BLaER1 (cell line): Measurements from ENCODE around the gene SH3D21.

Experiments
- H3K27ac ChIP-seq: shearing (Covaris generic); formaldehyde crosslinking; 2 replicates; pipeline ENCODE4 v1.8.1; 2022
- H3K27me3 ChIP-seq: shearing (Covaris generic); formaldehyde crosslinking; 2 replicates; pipeline ENCODE4 v1.8.1; 2022
- H3K36me3 ChIP-seq: shearing (Covaris generic); formaldehyde crosslinking; 2 replicates; pipeline ENCODE4 v1.8.1; 2022
- H3K4me1 ChIP-seq: shearing (Covaris generic); formaldehyde crosslinking; 2 replicates; pipeline ENCODE4 v1.8.1; 2022
- H3K4me2 ChIP-seq: shearing (Covaris generic); formaldehyde crosslinking; 2 replicates; pipeline ENCODE4 v1.8.1; 2022
- H3K4me3 ChIP-seq: shearing (Covaris generic); formaldehyde crosslinking; 2 replicates; pipeline ENCODE4 v1.8.1; 2022
- H3K9ac ChIP-seq: shearing (Covaris generic); formaldehyde crosslinking; 2 replicates; pipeline ENCODE4 v1.8.1; 2022
- H3K9me3 ChIP-seq: shearing (Covaris generic); formaldehyde crosslinking; 2 replicates; pipeline ENCODE4 v1.8.1; 2022
- H4K20me1 ChIP-seq: shearing (Covaris generic); formaldehyde crosslinking; 2 replicates; pipeline ENCODE4 v1.8.1; 2022
- Cebpa-rat ChIP-seq: shearing (Covaris generic); IDR thresholded peaks from 2 replicates; pipeline ENCODE4 v1.8.1; 2022

SH3D21 gene

DNA sequence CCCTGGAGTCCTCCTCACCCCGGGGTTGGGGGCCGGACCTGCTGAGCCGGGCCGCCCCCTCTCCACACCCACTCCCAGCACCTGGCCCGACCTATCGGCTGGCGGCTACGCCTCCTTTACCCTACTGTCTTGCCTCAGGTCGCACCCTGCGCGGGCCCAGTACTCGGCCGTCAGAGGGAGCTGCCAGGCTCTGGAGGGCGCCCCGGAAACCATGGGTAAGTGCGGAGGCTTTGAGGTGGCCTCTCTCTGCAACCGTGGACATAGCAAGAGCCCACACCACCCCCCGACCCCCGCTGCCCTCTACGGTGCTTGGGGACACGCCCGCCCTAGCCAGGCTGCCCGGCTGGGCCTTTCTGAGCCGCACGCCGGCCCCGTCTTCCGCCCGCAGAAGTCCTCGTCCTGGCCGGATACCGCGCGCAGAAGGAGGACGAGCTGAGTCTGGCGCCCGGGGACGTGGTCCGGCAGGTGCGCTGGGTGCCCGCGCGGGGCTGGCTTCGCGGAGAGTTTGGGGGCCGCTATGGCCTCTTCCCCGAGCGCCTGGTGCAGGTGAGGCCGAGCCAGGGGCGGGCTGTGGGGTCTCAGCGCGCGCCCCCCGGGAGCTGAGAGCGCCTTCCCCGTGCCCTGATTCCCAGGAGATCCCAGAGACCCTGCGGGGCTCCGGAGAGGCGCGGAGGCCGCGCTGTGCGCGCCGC, at the start of gene SH3D21:
SH3D21 (plus strand) TSS at position 159 of the 692 bp plus-strand sequence; CDS start at position 212, 53 bp downstream.
- no peak for TF ChIP-seq Cebpa-rat
- H3K27me3 ChIP-seq, result no peaks in the 10 kb centered on the region
- H3K4me2 ChIP-seq, result peak within 1 kb of the TSS; percentile 96
- peaks cover 31% of the 10 kb centered on the region for H3K4me1 ChIP-seq
- no peaks in the 10 kb centered on the region for H3K9me3 ChIP-seq
- H3K27ac ChIP-seq, result peak within 1 kb of the TSS; percentile 59; the same call in 1 of the 2 replicates
- H3K4me3 ChIP-seq, result peak within 1 kb of the TSS; percentile 79
- H3K9ac ChIP-seq, result peak within 1 kb of the TSS; percentile 76
- peaks cover 36% of the 10 kb centered on the region for H3K36me3 ChIP-seq
- H4K20me1 ChIP-seq, result peaks cover 42% of the 10 kb centered on the region

DNA sequence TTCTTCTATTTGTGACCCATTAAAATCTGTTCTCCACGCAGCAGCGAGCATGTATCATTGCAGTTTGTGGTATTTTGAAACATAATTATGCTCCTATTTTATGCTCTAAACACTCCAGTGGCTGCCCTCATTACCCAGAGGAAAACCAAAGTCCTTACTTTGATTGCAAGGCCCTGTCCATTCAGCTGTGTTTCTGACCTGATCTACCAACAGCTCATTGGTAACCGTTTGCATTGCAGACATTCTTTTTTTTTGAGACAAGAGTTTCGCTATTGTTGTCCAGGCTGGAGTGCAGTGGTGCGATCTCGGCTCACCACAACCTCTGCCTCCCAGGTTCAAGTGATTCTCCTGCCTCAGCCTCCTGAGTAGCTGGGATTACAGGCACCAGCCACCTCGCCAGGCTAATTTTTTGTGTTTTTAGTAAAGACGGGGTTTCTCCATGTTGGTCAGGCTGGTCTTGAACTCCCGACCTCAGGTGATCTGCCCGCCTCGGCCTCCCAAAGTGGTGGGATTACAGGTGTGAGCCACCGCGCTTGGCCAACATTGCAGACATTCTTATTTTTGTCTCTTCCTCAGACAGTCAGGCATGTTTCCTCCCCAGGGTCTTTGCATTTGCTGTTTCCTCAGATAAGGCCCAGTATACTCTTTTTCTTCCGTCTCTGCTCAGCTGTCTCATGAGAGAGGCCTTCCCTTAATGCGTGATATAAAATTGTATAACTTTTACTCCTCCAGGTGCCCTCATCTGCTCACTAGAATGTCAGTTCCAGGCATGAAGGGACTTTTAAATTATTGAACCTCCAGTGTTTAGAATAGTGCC, 49.4 kb upstream of the SH3D21 start:
- Histone ChIP-seq H3K27me3 (no peaks in the 10 kb centered on the region), H3K9ac (peak overlapping the region; percentile 52; the same call in 1 of the 2 replicates), H3K4me3 (peak overlapping the region; percentile 31; the same call in 1 of the 2 replicates), H3K36me3 (peaks cover 44% of the 10 kb centered on the region), H3K4me1 (peaks cover 83% of the 10 kb centered on the region), H3K27ac (peak overlapping the region; percentile 72), H4K20me1 (peaks cover 95% of the 10 kb centered on the region), H3K9me3 (no peaks in the 10 kb centered on the region), H3K4me2 (peak overlapping the region; percentile 79)
- TF ChIP-seq Cebpa-rat, result no peak

DNA sequence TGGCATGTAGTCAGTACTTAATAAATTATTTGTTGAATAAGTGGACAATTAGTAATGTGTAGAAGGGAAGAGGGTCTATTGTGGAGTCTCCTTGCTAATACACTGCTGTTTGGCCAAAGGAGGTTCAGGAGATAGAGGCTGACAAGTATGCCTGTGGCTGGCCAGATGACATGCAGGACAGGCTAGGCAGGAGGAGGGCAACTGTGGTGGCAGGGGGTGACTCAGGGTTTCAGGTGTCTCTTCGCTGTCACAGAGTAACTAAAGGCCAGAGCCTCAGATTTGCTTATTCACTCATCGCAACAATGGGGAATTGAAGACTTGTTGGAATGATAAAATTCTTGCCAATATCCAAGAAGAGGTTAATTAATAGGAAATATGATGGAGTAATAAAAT, 48.8 kb upstream of the SH3D21 start:
- no peaks in the 10 kb centered on the region for H3K27me3 ChIP-seq
- peak overlapping the region; percentile 22; the same call in 1 of the 2 replicates for H3K4me3 ChIP-seq
- H4K20me1 ChIP-seq, result peaks cover 95% of the 10 kb centered on the region
- H3K36me3 ChIP-seq, result peaks cover 41% of the 10 kb centered on the region
- TF ChIP-seq Cebpa-rat, result no peak
- no peaks in the 10 kb centered on the region for H3K9me3 ChIP-seq
- peak overlapping the region; percentile 72 for H3K27ac ChIP-seq
- H3K9ac ChIP-seq, result peak overlapping the region; percentile 52; the same call in 1 of the 2 replicates
- H3K4me1 ChIP-seq, result peaks cover 77% of the 10 kb centered on the region
- peak overlapping the region; percentile 79 for H3K4me2 ChIP-seq

DNA sequence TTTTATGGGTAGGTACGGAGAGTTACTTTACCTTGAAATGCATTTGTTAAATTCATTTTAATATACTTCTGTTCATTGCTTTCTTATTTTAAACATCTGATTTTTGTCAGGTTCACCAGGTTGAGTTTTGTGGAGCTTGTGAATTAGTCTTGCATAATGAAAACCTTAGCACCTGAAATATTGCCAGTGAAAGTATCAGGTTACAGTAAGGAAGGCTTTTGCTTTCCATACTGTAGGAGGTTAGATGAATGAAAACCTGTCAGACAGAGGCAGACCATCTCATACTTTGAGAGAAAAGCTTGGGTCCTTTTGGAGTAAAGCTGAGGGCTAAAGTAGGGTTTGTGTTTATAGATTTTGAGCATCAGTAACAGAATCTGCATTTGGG, 47.2 kb upstream of the SH3D21 start:
- peak overlapping the region; percentile 72; the same call in 1 of the 2 replicates for H3K27ac ChIP-seq
- peaks cover 49% of the 10 kb centered on the region for H3K36me3 ChIP-seq
- H3K27me3 ChIP-seq, result no peaks in the 10 kb centered on the region
- peak overlapping the region; percentile 79; the same call in 1 of the 2 replicates for H3K4me2 ChIP-seq
- peaks cover 95% of the 10 kb centered on the region for H4K20me1 ChIP-seq
- H3K4me1 ChIP-seq, result peaks cover 71% of the 10 kb centered on the region
- no peak for TF ChIP-seq Cebpa-rat
- no peak overlapping the region for H3K9ac ChIP-seq
- no peak overlapping the region for H3K4me3 ChIP-seq
- H3K9me3 ChIP-seq, result no peaks in the 10 kb centered on the region

DNA sequence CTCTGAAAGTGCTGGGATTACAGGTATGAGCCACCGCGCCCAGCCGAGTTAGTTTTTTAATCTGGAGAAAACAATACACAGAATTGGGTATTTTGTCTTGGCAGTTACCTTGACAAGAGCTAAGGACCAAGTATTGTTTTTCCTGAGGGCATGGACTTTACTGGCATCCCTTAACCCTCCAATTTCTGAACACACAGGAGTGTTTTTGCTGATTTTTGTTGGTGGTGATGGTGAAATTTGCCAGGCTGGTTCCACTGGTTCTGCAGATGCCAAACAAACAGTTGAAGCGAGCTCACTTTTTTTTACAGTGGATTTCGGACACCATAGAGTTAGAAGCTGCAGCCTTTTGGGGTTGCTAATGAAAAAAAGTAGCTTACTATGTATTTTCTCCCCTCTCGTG, 37.2 kb upstream of the SH3D21 start:
- peaks cover 95% of the 10 kb centered on the region for H3K36me3 ChIP-seq
- no peak overlapping the region for H3K4me2 ChIP-seq
- no peaks in the 10 kb centered on the region for H3K27me3 ChIP-seq
- H3K9me3 ChIP-seq, result no peaks in the 10 kb centered on the region
- H3K4me3 ChIP-seq, result no peak overlapping the region
- no peak overlapping the region for H3K27ac ChIP-seq
- TF ChIP-seq Cebpa-rat, result no peak
- H3K4me1 ChIP-seq, result no peaks in the 10 kb centered on the region
- peaks cover 96% of the 10 kb centered on the region for H4K20me1 ChIP-seq
- H3K9ac ChIP-seq, result no peak overlapping the region

DNA sequence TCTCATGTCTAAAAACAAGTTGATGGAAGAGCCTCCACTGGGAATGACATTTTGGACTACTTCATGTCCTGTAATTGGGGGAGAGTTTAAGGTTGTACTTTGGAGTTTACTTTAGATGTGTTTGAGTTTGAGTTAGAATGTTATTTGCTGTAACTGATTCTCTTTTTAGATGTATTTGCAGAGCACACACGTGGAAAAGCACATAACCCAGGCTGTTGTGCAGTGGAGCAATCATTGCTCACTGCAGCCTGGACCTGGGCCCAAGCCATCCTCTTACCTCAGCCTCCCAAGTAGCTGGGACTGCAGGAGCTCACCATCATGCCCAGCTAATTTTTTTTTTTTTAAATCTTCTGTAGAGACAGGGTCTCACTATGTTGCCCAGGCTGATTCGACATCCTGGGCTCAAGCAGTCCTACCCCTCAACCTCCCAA, 36.7 kb upstream of the SH3D21 start:
- Histone ChIP-seq H3K27me3 (no peaks in the 10 kb centered on the region), H3K36me3 (peaks cover 95% of the 10 kb centered on the region), H3K27ac (no peak overlapping the region), H3K4me3 (no peak overlapping the region), H3K4me2 (no peak overlapping the region), H3K9ac (no peak overlapping the region), H4K20me1 (peaks cover 91% of the 10 kb centered on the region), H3K9me3 (no peaks in the 10 kb centered on the region), H3K4me1 (no peaks in the 10 kb centered on the region)
- no peak for TF ChIP-seq Cebpa-rat

DNA sequence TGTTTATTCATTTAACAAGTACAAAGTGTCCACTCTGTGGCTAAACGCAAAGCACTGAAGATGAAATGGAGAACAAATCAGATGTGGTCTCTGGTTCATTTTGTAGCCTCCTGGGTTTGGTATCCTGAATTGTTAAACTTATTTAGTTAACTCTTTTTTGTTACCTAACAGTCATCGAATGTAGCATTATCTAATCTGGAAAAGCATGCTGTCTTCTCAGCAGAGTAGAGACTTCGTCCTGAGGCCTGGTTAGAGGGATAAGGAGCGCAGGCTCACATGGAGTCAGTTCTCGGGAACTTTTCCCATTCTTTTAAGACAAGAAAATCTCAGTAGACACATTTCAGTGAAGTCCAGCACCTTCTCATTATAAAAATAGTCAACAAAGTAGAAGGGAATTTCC, 33.1 kb upstream of the SH3D21 start:
- Histone ChIP-seq H3K27me3 (no peaks in the 10 kb centered on the region), H3K36me3 (peaks cover 90% of the 10 kb centered on the region), H3K27ac (no peak overlapping the region), H3K9me3 (no peaks in the 10 kb centered on the region), H3K4me3 (no peak overlapping the region), H4K20me1 (peaks cover 83% of the 10 kb centered on the region), H3K9ac (no peak overlapping the region), H3K4me1 (no peaks in the 10 kb centered on the region), H3K4me2 (no peak overlapping the region)
- TF ChIP-seq Cebpa-rat, result no peak

DNA sequence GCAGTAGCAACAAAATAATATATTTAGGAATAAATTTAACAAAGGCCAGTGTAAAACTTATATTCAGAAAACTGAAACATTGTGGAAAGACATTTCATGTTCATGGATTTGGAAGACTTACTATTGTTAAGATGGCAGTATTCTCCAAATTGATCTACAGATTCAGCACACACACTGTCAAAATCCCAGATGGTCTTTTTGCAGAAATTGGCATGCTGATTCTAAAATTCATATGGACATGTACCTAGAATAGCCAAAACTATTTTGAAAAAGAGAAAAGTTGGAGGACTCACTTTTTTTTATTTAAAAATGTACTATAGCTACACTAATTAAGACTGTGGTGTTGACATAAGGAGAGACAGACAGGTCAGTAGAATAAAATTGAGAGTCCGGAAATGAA, 32.0 kb upstream of the SH3D21 start:
- no peak for TF ChIP-seq Cebpa-rat
- Histone ChIP-seq H3K4me2 (no peak overlapping the region), H3K4me3 (no peak overlapping the region), H3K27me3 (no peaks in the 10 kb centered on the region), H3K36me3 (peaks cover 78% of the 10 kb centered on the region), H3K9me3 (no peaks in the 10 kb centered on the region), H4K20me1 (peaks cover 83% of the 10 kb centered on the region), H3K4me1 (no peaks in the 10 kb centered on the region), H3K27ac (no peak overlapping the region), H3K9ac (no peak overlapping the region)

DNA sequence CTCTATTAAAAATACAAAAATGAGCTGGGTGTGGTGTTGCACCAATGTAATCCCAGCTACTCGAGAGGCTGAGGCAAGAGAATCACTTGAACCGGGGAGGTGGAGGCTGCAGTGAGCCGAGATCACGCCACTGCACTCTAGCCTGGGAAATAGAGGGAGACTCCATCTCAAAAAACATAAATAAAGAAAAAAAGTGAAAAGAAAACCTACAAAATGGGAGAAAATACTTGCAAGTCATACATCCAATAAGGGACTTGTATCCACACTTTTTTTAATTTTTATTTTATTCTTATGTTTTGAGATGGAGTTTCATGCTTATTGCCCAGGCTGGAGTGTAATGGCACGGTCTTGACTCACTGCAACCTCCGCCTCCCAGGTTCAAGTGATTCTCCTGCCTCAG, 29.5 kb upstream of the SH3D21 start:
- no peak for TF ChIP-seq Cebpa-rat
- Histone ChIP-seq H4K20me1 (peaks cover 83% of the 10 kb centered on the region), H3K27ac (no peak overlapping the region)

More for the DNA sequence above, 29.5 kb upstream of the SH3D21 start:
- Histone ChIP-seq H3K27me3 (no peaks in the 10 kb centered on the region), H3K4me2 (no peak overlapping the region), H3K4me3 (no peak overlapping the region), H3K36me3 (peaks cover 71% of the 10 kb centered on the region), H3K9ac (no peak overlapping the region), H3K4me1 (no peaks in the 10 kb centered on the region), H3K9me3 (no peaks in the 10 kb centered on the region)
